Measurements from ENCODE around the gene MYO15B. TPM values are rescaled to one million over a fixed set of nuclear protein-coding genes. Genes with fewer than 3 reads are reported as not detected.
A peak's percentile ranks its signal among the peaks of the same experiment; 100 is the strongest.

The MYO15B gene
- total and polyA plus RNA-seq, 2 donors (not counting 3 experiments of a cell fraction or from before 2014, with no cell fraction given) = 10.2 to 87.8 TPM

GRCh38 chr17:75601057-75601987 lies 13.7 kb downstream of the MYO15B start:
- Histone ChIP-seq H3K36me3 (ENCODE audit: control insufficient read depth in 2 of 2, extremely low read depth in 1 of 2, insufficient read depth in 2 of 2, low read length in 2 of 2) (no peaks in the 10 kb centered on the region), H3K27me3 (ENCODE audit: control insufficient read depth in 2 of 2, insufficient read depth in 2 of 2, low read length in 2 of 2) (no peaks in the 10 kb centered on the region), H3K4me2 (ENCODE audit: insufficient read depth, low read length) (no peak overlapping the region), H4K20me1 (replicated peaks; ENCODE audit: control insufficient read depth, extremely low read depth, insufficient read depth, low read length) (no peaks in the 10 kb centered on the region), H3K4me1 (ENCODE audit: control insufficient read depth, extremely low read depth, insufficient read depth, low read length) (no peaks in the 10 kb centered on the region), H2AFZ (ENCODE audit: low read depth, low read length) (no peak overlapping the region), H3K4me3 (replicated peaks in 1 of 3; ENCODE audit: insufficient read depth in 1 of 3, low read depth in 1 of 3, low read length in 3 of 3) (no peak overlapping the region), H3K79me2 (ENCODE audit: control insufficient read depth, insufficient read depth, low read length) (no peaks in the 10 kb centered on the region), H3K27ac (ENCODE audit: insufficient read depth, low read depth, low read length) (no peak overlapping the region), H3K9me3 (replicated peaks; ENCODE audit: control insufficient read depth, insufficient read depth, low read length) (no peaks in the 10 kb centered on the region), H3K9me1 (replicated peaks; ENCODE audit: control insufficient read depth, extremely low read depth, insufficient read depth, low read length) (no peaks in the 10 kb centered on the region), H3K9ac (replicated peaks; ENCODE audit: extremely low read depth, insufficient read depth, low read length) (no peak overlapping the region)
- POLR2A ChIA-PET = interaction anchor here (0.6 kb wide), 1 partner anchor 48 kb away, joined by 5 read pairs; no protein-coding TSS in a partner anchor
- CTCF ChIA-PET = interaction anchor here (0.6 to 4.8 kb wide), 35 partner anchors 9 to 225 kb away, joined by 3 to 67 read pairs (median 5); partner anchors contain the start of genes SMIM5, TMEM94 and TSEN54
- dilution Hi-C loops (cut with MboI; ENCODE audit: extremely low pct_ligation_motif_present, low sequenced_read_pairs) = no loop called here
- no TSS peak for BruUV-seq (replicated peaks)
- intact Hi-C loops (cut with micrococcal nuclease) = no loop called here
- FAIRE-seq (peak; percentile 61), DNase-seq (ENCODE audit: low read depth, low spot score) (peak; percentile 30)
- TF ChIP-seq FOS (IDR thresholded peaks at IDR 0.05; ENCODE audit: borderline replicate concordance, insufficient read depth, low read length) (no peak), POLR2AphosphoS5 (IDR thresholded peaks at IDR 0.05; ENCODE audit: insufficient read depth, low read depth, low read length) (no peak), MYC (IDR thresholded peaks at IDR 0.05; ENCODE audit: low read depth, low read length) (no peak), POLR2A (IDR thresholded peaks at IDR 0.05; ENCODE audit: low read depth, low read length) (no peak), CTCF (IDR thresholded peaks at IDR 0.05; ENCODE audit: extremely low read depth in 1 of 2, insufficient read depth in 1 of 2, low read depth in 1 of 2, low read length in 2 of 2) (peak; percentile 61 to 81), GATA2 (IDR thresholded peaks at IDR 0.05; ENCODE audit: insufficient read depth, insufficient read length, low read depth, low read length) (no peak)
- TF ChIP-seq, protein P1, sequence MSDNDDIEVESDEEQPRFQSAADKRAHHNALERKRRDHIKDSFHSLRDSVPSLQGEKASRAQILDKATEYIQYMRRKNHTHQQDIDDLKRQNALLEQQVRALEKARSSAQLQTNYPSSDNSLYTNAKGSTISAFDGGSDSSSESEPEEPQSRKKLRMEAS (IDR thresholded peaks at IDR 0.05; ENCODE audit: insufficient read depth, insufficient read length) = no peak
